ENCODE results near the gene TAOK3. TPM values are rescaled to one million over a fixed set of nuclear protein-coding genes. Genes with fewer than 3 reads are reported as not detected.

The TAOK3 gene
- polyA plus RNA-seq, 1 experiment = 56.4 TPM

- Histone ChIP-seq H3K27ac (ENCODE audit: low read depth, low read length) (no peak overlapping the region), H3K27me3 (ENCODE audit: control insufficient read depth, insufficient read depth, low read length) (no peaks in the 10 kb centered on the region), H3K4me3 (ENCODE audit: low read depth, low read length) (no peak overlapping the region), H3K9me3 (ENCODE audit: control insufficient read depth, insufficient read depth, low read length) (no peaks in the 10 kb centered on the region)
- ChIA-PET CTCF (no interaction called here), POLR2A (no interaction called here)
- no peak for TF ChIP-seq CTCF (IDR thresholded peaks at IDR 0.05; ENCODE audit: low read depth, low read length)
- DNase-seq (ENCODE audit: low read depth, low spot score) = no peak
These were observed 228.2 kb downstream of the TAOK3 start for GRCh38 chr12:118144499-118144898.

DNA sequence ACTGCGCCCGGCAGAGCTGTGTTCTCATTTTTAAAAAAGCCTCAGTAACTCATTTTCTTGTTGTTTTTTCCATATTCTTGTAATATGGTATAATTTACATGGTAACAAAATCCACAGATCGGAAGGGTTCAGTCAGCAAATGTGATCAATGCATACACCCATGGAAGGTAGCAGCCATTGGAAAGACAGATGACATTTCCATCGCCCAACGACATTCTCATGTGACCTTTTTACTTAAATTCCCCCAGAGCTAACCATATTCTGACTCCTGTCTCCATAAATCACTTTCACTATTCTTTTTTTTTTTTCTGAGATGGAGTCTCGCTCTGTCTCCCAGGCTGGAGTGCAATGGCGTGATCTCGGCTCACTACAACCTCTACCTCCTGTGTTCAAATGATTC is 231.9 kb downstream of the TAOK3 start:
- no peak for TF ChIP-seq CTCF (IDR thresholded peaks at IDR 0.05; ENCODE audit: low read depth, low read length)
- no peak overlapping the region for H3K27ac ChIP-seq (ENCODE audit: low read depth, low read length)
- CTCF ChIA-PET = interaction anchor here (0.6 to 1.8 kb wide), 4 partner anchors 19 to 235 kb away, joined by 3 to 8 read pairs (median 4); partner anchors contain the start of gene SUDS3
- H3K27me3 ChIP-seq (ENCODE audit: control insufficient read depth, insufficient read depth, low read length) = no peaks in the 10 kb centered on the region
- no peaks in the 10 kb centered on the region for H3K9me3 ChIP-seq (ENCODE audit: control insufficient read depth, insufficient read depth, low read length)
- DNase-seq (ENCODE audit: low read depth, low spot score) = no peak
- H3K4me3 ChIP-seq (ENCODE audit: low read depth, low read length) = no peak overlapping the region
- POLR2A ChIA-PET = interaction anchor here (0.6 kb wide), 1 partner anchor 92 kb away, joined by 3 read pairs; no protein-coding TSS in a partner anchor

GRCh38 chr12:118137148-118137678 is 235.5 kb downstream of the TAOK3 start:
- no peak for DNase-seq (ENCODE audit: low read depth, low spot score)
- ChIA-PET POLR2A (interaction anchor here (0.7 kb wide), 1 partner anchor 11 kb away, joined by 3 read pairs; no protein-coding TSS in a partner anchor), CTCF (interaction anchor here (1.1 to 1.8 kb wide), 4 partner anchors 16 to 262 kb away, joined by 3 to 6 read pairs (median 3); no protein-coding TSS in a partner anchor)
- no peaks in the 10 kb centered on the region for H3K27me3 ChIP-seq (ENCODE audit: control insufficient read depth, insufficient read depth, low read length)
- H3K27ac ChIP-seq (ENCODE audit: low read depth, low read length) = peak overlapping the region; percentile 21
- no peak for TF ChIP-seq CTCF (IDR thresholded peaks at IDR 0.05; ENCODE audit: low read depth, low read length)
- peak overlapping the region; percentile 89 for H3K4me3 ChIP-seq (ENCODE audit: low read depth, low read length)
- H3K9me3 ChIP-seq (ENCODE audit: control insufficient read depth, insufficient read depth, low read length) = no peaks in the 10 kb centered on the region

GRCh38 chr12:118136559-118137003 is 236.1 kb downstream of the TAOK3 start:
- POLR2A ChIA-PET = interaction anchor here (0.7 to 1.5 kb wide), 5 partner anchors 12 to 80 kb away, joined by 3 to 6 read pairs (median 3); partner anchors contain the start of gene WSB2
- H3K27ac ChIP-seq (ENCODE audit: low read depth, low read length) = peak overlapping the region; percentile 47
- no peaks in the 10 kb centered on the region for H3K9me3 ChIP-seq (ENCODE audit: control insufficient read depth, insufficient read depth, low read length)
- no peak for TF ChIP-seq CTCF (IDR thresholded peaks at IDR 0.05; ENCODE audit: low read depth, low read length)
- peak overlapping the region; percentile 89 for H3K4me3 ChIP-seq (ENCODE audit: low read depth, low read length)
- DNase-seq (ENCODE audit: low read depth, low spot score) = no peak
- CTCF ChIA-PET = interaction anchor here (1.1 to 2.1 kb wide), 6 partner anchors 15 to 261 kb away, joined by 3 to 17 read pairs (median 4); partner anchors contain the start of gene SUDS3
- no peaks in the 10 kb centered on the region for H3K27me3 ChIP-seq (ENCODE audit: control insufficient read depth, insufficient read depth, low read length)
